ENCODE data around the gene TBL1X. TPM values are rescaled to one million over a fixed set of nuclear protein-coding genes. Genes with fewer than 3 reads are reported as not detected.

TBL1X gene
- total and polyA plus RNA-seq, 2 of the 8 experiments (the other 6 are each of a cell fraction or from before 2014, with no cell fraction given), result 13.3 to 25.6 TPM

- TF ChIP-seq CBX5 (IDR thresholded peaks at IDR 0.05; ENCODE audit: low read depth, low read length) (no peak), POLR2A (IDR thresholded peaks at IDR 0.05; ENCODE audit: control extremely low read depth in 1 of 2, low read depth in 2 of 2, low read length in 2 of 2) (no peak), USF2 (IDR thresholded peaks at IDR 0.05; ENCODE audit: low read length) (peak; percentile 41; the same call in 1 of the 2 replicates), EZH2 (IDR thresholded peaks at IDR 0.05; ENCODE audit: low read depth, low read length, severe bottlenecking) (no peak), CREB1 (IDR thresholded peaks at IDR 0.05) (no peak), TBP (IDR thresholded peaks at IDR 0.05; ENCODE audit: low read depth, low read length) (0 out of 2 replicates have a peak, but pooled peaks have one; percentile 24), SP2 (IDR thresholded peaks at IDR 0.05; ENCODE audit: low read length) (no peak), PHF8 (conservative IDR thresholded peaks at IDR 0.05; ENCODE audit: low read depth, low read length) (no peak), SIN3A (conservative IDR thresholded peaks at IDR 0.05 in 1 of 2, IDR thresholded peaks at IDR 0.05 in 1 of 2; ENCODE audit: low read depth in 1 of 2, low read length in 2 of 2) (no peak), TEAD4 (IDR thresholded peaks at IDR 0.05; ENCODE audit: low read depth, low read length) (peak; percentile 84), EP300 (IDR thresholded peaks at IDR 0.05; ENCODE audit: borderline replicate concordance in 1 of 2, low read depth in 2 of 2, low read length in 2 of 2) (no peak), EGR1 (IDR thresholded peaks at IDR 0.05; ENCODE audit: borderline replicate concordance, low read depth, low read length) (no peak; the same call in 1 of the 2 replicates), CEBPB (IDR thresholded peaks at IDR 0.05; ENCODE audit: low read depth, low read length) (no peak), RFX5 (IDR thresholded peaks at IDR 0.05; ENCODE audit: borderline replicate concordance, low read depth, low read length) (no peak), KDM1A (IDR thresholded peaks at IDR 0.05; ENCODE audit: borderline replicate concordance, low read length) (no peak), KDM4A (IDR thresholded peaks at IDR 0.05; ENCODE audit: low read depth, low read length, severe bottlenecking) (no peak), NANOG (IDR thresholded peaks at IDR 0.05; ENCODE audit: insufficient read depth, low read depth, low read length, poor library complexity, severe bottlenecking) (no peak), CBX8 (IDR thresholded peaks at IDR 0.05; ENCODE audit: borderline replicate concordance, low read depth, low read length) (no peak), POLR2AphosphoS5 (IDR thresholded peaks at IDR 0.05; ENCODE audit: low read depth, low read length) (no peak), ZNF274 (IDR thresholded peaks at IDR 0.05; ENCODE audit: borderline replicate concordance, extremely low read depth, low read length) (no peak), SP1 (IDR thresholded peaks at IDR 0.05; ENCODE audit: low read depth, low read length) (0 out of 2 replicates have a peak, but pooled peaks have one; percentile 8), HDAC2 (IDR thresholded peaks at IDR 0.05; ENCODE audit: borderline replicate concordance in 1 of 2, low read depth in 2 of 2, low read length in 2 of 2) (peak in 1 of 2 experiments; percentile 62; a peak in 1 of 4 replicates), ATF2 (IDR thresholded peaks at IDR 0.05; ENCODE audit: low read length) (no peak)
These were observed 66.0 kb downstream of the TBL1X start (continued) for GRCh38 chrX:9530848-9531274.

Data from H1 (cell line).